ENCODE measurements around the gene SCGB2A2. TPM values are rescaled to one million over a fixed set of nuclear protein-coding genes. Genes with fewer than 3 reads are reported as not detected.

Gene SCGB2A2
- total RNA-seq, 4 donors from 2014 or later, result not detected

DNA sequence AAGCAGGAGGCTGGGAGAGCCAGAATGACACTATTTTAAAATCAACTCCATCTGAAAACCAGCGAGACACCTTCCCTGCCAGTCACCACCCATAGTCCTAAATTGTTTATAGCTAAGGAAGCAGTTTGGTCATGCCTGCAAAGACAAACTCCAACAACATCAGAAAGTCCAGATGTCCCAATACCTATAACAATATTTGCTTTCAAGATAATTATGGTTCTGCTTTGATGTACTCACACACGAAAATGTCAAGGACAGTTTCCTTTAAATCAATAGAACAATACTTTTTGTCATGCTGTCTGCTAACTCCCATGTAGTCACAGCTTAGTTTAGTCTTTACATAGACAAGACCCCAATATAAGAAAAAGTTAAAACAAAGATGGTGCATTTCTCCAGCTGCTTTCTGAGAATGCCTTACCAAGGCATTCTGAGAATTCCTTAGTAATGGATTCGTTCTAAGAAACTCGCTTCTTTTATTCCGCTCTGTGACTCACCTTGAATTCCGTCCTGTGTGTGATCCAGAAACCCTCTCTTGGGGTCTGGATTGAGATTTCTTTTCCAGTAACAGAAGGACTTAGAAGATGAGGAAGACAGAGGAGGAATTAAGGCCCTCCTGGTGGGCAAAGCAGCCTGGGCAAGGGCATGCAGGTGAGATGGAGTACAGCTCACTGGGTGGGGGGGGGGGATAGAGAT lies 9.6 kb upstream of the SCGB2A2 start:
- Histone ChIP-seq H3K9me3 (no peaks in the 10 kb centered on the region), H3K4me3 (no peak overlapping the region), H3K27me3 (peaks cover 3% of the 10 kb centered on the region), H3K36me3 (no peaks in the 10 kb centered on the region), H3K4me1 (no peaks in the 10 kb centered on the region), H3K27ac (no peak overlapping the region)
- in situ Hi-C loops (cut with MboI; ENCODE audit: low pct_ligation_motif_present in 1 of 4, low pct_unique_long_range_greater_than_20kb in 1 of 4, low sequenced_read_pairs in 3 of 4) (no loop called here), intact Hi-C loops (cut with DNase I; ENCODE audit: low total_unique reads) (no loop called here)
- no peak for DNase-seq
- 58 to 67% methylated on average over 6 of the region's 6 CpGs for WGBS, 2 donors (ENCODE audit: low coverage in 1 of 2)
- TF ChIP-seq POLR2AphosphoS5 (IDR thresholded peaks at IDR 0.05) (no peak), POLR2A (IDR thresholded peaks at IDR 0.05) (no peak), EP300 (IDR thresholded peaks at IDR 0.05; ENCODE audit: low read depth) (no peak), CTCF (IDR thresholded peaks at IDR 0.05) (no peak)

DNA sequence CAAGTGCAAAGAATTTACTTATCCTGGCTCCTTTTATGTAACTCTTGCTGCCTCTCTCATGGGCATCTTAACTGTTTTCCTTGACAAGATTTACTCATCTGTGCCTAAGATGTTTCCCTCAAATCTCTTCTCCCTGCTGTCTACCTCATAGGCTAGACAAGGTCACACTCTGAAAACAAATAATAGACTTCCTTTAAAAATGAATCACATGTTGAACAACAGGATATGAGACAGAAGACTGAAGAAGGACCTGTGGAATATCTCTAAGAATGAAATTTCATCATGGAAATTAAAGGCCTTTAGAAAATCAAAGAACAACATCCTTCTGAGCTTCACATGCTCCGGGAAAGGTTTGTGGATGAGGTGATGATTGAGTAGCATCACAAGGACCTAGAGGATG lies 6.0 kb upstream of the SCGB2A2 start:
- in situ Hi-C loops (cut with MboI; ENCODE audit: low pct_ligation_motif_present in 1 of 4, low pct_unique_long_range_greater_than_20kb in 1 of 4, low sequenced_read_pairs in 3 of 4) (no loop called here), intact Hi-C loops (cut with DNase I; ENCODE audit: low total_unique reads) (no loop called here)
- peaks cover 9% of the 10 kb centered on the region for H3K27me3 ChIP-seq
- H3K4me1 ChIP-seq, result no peaks in the 10 kb centered on the region
- H3K36me3 ChIP-seq, result no peaks in the 10 kb centered on the region
- 89% methylated on average over 1 of the region's 1 CpG; no CpG with 5 or more reads in 1 of the 2 donors for WGBS, 2 donors (ENCODE audit: low coverage in 1 of 2)
- DNase-seq, result no peak
- no peaks in the 10 kb centered on the region for H3K9me3 ChIP-seq
- no peak overlapping the region for H3K4me3 ChIP-seq
- TF ChIP-seq POLR2AphosphoS5 (IDR thresholded peaks at IDR 0.05) (no peak), EP300 (IDR thresholded peaks at IDR 0.05; ENCODE audit: low read depth) (no peak), CTCF (IDR thresholded peaks at IDR 0.05) (no peak), POLR2A (IDR thresholded peaks at IDR 0.05) (no peak)
- H3K27ac ChIP-seq, result no peak overlapping the region

- peaks cover 18% of the 10 kb centered on the region for H3K27me3 ChIP-seq
- H3K9me3 ChIP-seq, result no peaks in the 10 kb centered on the region
- intact Hi-C loops (cut with DNase I; ENCODE audit: low total_unique reads), result no loop called here
- H3K27ac ChIP-seq, result no peak overlapping the region
- TF ChIP-seq POLR2AphosphoS5 (IDR thresholded peaks at IDR 0.05), result no peak
- TF ChIP-seq EP300 (IDR thresholded peaks at IDR 0.05; ENCODE audit: low read depth), result no peak
- no peak for TF ChIP-seq CTCF (IDR thresholded peaks at IDR 0.05)
- TF ChIP-seq POLR2A (IDR thresholded peaks at IDR 0.05), result no peak
- H3K4me3 ChIP-seq, result no peak overlapping the region
- DNase-seq, result no peak
- no peaks in the 10 kb centered on the region for H3K36me3 ChIP-seq
- no peaks in the 10 kb centered on the region for H3K4me1 ChIP-seq
- in situ Hi-C loops (cut with MboI; ENCODE audit: low pct_ligation_motif_present in 1 of 4, low pct_unique_long_range_greater_than_20kb in 1 of 4, low sequenced_read_pairs in 3 of 4), result no loop called here
- 61 to 87% methylated on average over 2 to 4 of the region's 4 CpGs for WGBS, 2 donors (ENCODE audit: low coverage in 1 of 2)
Observed at GRCh38 chr11:62266558-62266957, 3.4 kb upstream of the SCGB2A2 start.

DNA sequence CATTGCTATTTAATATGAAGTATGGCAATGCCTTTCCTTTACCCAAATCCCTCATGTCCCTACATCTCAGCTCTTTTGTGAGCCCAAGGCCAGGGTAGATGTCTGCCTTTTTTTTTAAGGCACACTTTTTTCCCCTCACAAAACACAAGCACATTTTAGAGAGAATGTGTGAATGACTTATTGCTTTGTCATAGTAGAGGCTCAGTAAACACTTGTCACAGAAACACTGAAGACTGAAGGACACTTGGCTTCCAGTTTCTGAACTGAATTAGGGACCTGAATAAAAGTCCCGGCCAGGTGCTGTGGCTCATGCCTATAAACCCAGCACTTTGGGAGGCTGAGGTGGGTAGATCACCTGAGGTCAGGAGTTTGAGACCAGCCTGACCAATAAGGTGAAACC lies 2.9 kb upstream of the SCGB2A2 start:
- H3K9me3 ChIP-seq, result no peaks in the 10 kb centered on the region
- intact Hi-C loops (cut with DNase I; ENCODE audit: low total_unique reads) (no loop called here), in situ Hi-C loops (cut with MboI; ENCODE audit: low pct_ligation_motif_present in 1 of 4, low pct_unique_long_range_greater_than_20kb in 1 of 4, low sequenced_read_pairs in 3 of 4) (no loop called here)
- H3K27ac ChIP-seq, result no peak overlapping the region
- no peak overlapping the region for H3K4me3 ChIP-seq
- no peaks in the 10 kb centered on the region for H3K4me1 ChIP-seq
- peaks cover 18% of the 10 kb centered on the region for H3K27me3 ChIP-seq
- 58 to 80% methylated on average over 1 of the region's 1 CpG for WGBS, 2 donors (ENCODE audit: low coverage in 1 of 2)
- H3K36me3 ChIP-seq, result no peaks in the 10 kb centered on the region
- no peak for DNase-seq
- TF ChIP-seq CTCF (IDR thresholded peaks at IDR 0.05) (no peak), POLR2A (IDR thresholded peaks at IDR 0.05) (no peak), POLR2AphosphoS5 (IDR thresholded peaks at IDR 0.05) (no peak), EP300 (IDR thresholded peaks at IDR 0.05; ENCODE audit: low read depth) (no peak)
